Measurements from ENCODE around the gene CDK6.
"Not testable (repeated sequence)": the region's sequence is repeated elsewhere in the genome, so short reads cannot be mapped to it uniquely, and the experiment has no call there.

The CDK6 gene

DNA sequence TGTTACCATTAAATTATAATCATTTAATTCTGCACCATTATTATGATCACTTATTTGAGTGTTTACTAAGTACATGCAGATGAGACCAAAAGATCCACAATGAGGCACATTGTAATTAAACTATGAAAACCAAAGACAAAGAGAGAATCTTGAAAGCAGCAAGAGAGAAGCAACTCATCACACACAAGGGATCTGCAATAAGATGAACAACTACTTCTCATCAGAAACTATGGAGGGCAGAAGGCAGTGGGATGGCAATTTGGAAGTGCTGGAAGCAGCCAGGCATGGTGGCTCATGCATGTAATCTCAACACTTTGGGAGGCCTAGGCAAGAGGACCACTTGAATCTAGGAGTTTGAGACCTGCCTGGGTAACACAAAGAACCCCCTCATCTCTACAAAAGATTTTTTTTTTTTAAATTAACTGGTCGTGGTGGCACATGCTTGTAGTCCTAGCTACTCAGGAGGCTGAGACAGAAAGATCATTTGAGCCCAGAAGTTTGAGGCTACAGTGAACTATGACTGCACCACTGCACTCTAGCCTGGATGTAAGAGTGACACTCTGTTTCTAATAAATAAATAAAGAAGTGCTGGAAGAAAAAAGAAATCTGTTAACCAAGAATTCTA lies 47.7 kb downstream of the CDK6 start:
- DNase-seq = no peak

DNA sequence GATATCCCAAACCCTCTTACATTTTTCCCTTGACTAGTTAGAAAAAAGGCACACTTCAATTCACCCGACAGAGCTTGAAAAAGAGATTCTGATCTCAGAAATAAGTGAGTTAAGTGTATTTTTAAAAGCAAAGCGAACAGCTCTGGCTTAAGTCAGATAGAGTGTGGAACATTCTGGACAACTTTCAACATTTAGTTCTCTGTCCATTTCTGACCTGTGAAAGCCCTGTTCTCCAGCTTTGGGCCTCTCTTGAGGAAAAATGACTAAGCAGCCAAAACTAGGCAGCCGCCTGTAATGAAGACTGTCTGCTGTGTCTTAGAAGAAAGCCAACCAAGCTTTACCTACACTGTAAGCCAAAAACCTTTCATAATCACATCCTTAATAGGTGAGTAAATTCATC lies 50.5 kb downstream of the CDK6 start:
- DNase-seq = no peak

DNA sequence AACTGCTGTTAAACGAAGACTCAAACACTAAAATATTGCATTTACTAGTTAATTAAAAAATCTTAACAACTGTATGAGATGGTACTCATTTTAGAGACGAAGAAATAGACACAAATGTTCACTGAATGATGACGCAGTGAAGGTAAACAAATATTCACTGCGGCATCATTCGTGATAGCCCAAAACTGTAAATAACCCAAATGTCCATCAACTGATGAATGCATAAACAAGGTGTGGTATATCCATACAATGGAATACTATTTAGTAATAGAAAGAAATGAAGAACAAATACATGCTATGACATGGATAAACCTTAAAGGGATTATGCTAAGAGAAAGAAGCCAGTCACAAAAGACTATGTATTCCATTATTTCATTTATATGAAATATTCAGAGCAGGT lies 51.4 kb downstream of the CDK6 start:
- no peak for DNase-seq

DNA sequence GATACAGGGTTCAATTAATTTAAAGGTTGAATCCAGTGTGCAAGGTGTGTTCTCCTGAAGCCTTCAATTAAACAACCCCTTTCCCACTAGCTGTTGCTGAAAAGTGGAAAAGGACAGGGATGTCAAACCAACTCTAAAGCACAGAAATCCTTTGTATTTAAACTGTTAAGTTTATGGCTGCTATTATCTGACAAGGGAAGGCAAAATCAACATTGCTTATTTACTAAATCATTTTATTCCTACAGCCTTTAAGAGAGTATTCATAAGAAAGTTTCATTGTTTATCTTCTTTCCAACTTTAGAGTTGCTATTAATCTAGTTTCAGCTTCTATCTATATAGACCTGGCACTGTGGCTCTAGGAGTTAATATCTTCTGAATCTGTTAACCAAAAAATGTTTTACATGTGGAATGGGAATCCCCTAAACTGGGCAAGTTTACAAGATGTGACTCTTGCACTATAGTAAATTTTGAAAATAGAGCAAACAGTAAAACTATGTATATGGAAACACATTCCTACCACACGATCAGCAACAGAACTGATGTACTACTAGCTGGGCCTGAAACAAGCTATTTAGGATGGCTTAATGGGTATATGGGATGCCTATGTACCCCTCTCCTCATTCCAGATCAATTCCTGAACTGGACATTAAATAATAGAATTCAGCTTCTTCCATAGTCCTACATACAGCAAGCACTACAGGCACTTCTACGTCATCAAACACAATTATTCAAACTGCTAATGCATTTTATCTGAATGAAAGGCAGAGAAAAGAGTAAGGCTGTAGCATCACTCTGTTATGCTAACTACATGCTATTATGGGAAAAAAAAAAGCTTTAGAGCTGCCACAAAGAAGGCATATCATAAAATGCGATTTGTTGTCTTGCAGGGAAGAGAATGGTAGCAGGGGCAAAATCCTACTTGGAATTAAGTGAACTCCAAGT lies 52.8 kb downstream of the CDK6 start:
- no peak for DNase-seq

DNA sequence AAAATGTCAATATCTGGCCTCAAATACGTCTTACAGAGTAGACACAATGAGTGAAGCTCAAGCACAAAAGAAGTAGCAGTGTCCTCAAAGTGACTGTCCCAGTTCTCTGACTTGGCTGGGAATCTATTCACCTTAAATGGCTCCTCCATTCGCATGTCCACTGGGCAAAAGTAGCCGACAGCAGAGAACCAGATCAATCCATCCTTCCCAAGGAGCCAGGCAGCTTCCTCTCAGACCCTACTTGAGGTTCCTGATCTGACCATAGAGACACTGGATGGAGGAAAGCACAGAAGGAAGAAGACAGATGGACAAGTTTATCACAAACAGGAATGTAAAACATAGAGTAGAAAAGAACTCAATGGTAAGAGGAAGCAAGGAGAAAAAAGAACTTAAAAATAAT lies 53.5 kb downstream of the CDK6 start:
- no peak for DNase-seq

DNA sequence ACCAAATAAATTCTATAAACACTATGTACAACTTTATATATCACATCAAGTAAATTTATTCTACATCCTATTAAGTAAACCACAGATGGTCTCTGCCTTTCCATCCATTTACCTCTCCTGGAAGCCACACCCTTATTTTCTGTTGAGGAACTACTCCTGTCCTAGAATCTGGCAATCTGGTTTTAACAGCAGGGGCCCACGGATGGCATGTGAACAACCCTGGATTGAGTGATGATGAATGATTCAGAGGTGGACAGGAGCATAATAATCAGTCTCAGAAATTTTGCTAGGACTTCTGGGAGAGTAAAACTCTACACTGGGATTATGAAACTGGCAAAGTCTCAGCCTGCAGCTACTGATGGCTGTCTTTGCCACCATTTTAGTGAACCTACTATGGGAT lies 54.1 kb downstream of the CDK6 start:
- no peak for DNase-seq

DNA sequence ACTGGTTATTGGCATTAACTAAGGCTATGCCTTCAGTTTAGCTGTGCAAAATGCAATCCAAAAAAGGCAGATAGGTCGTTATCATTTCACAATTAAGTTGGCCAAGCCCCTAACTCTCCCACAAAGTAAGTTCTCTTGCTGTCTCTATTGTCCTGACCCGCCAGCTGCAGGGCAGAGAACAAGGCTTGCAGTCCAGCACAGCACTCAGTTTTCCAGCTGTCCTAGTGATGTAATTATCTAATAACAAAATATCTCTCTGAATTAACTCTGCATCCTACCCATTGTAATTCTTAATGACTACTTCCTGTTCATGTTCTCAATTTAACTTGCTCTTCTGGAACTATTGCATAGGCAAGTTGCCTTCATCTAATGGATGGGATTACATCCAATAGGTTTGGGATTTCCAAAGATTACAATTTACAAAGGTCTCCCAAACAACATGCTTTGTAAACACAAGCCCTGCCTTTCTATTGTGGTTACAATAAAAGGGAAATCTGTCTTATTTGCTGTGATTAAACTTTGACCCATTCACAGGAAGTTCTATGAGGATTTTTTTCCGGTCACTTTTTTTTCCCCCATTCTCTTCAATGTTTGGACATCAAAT lies 55.2 kb downstream of the CDK6 start:
- DNase-seq = no peak

DNA sequence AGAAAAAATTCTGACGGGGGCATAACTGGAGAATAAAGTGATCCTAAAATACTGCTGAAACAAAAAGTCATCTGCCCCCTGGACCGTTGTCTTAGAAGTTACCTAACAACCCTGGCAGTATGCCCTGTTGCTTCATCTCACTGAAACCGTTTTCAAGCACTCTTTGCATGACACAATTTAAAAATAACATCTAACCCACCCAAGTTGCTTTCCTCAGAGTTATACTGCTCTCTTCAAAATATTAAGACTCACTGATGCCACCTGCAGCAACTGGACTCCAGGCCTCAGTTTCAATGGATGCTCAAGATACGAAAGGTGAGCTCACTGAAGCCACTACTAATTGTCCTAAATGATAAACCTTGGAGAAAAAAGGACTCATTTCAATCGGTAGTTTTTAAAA lies 57.4 kb downstream of the CDK6 start:
- no peak for DNase-seq

DNA sequence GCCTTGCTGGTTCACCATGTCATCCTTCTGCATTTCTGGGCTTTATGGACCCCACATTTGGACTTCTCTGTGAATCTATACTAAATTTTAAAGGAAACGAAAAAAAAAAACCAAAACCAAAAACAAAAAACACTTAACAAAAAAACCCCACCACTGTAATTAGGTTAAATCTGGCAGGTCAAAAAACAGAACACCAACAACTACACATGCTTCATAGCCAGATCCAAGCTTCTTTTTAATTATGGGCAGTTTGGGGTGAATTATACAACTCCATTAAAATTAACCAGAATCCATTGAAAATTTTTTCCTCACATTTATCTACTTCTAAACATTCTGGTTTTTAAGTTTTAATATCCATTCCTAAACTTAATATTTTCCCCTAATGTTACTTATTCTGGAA lies 58.4 kb downstream of the CDK6 start:
- no peak for DNase-seq

DNA sequence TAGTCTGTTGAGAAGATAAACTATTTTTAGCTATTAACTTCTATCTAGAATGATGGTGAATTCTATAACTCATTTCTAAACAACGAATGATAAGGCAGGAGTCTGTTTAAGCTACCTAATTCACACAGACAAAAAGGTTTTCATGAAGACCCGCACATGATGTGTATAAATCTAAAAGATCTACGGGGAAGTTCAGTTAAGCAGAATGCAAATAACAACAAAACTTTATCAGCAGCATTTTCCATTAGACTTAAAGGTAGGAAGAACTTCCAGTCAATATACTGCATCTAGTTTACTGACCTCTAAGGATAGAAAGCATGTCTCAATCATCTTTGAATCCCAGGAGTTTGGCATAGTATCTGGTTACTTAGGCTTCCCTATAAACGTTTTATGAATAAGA lies 62.6 kb downstream of the CDK6 start:
- no peak for DNase-seq

DNA sequence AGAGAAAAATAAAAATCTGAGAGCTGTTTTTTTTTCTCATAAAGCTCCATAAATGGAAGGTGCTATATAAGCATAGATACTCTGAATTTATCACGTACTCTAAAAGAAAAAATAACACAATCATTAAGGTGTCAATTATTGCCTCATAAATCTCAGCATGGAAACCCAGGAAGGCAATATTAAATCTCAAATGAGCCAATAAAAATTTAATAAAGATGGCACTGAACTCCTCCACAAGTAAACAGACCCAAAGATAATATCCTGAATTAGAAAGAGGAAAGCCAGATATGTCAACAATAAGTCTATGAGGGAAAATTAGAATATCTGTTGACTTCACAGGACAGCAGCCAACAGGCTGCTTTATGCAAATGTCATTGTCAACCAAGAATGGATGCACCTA lies 66.5 kb downstream of the CDK6 start:
- no peak for DNase-seq

DNA sequence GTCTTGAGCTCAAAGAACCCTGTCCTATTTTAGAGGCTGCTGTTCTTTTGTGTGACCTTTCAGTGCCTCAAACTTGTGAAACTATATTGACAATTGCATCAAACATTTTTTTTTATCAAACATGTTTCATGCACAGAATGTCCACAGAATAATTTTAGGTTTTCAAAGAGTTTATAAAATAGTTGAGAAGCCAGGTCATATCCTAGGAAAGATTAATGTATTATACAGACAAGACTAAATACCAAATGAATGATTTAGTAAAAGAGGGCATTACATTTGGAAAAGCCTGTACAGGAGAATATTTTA lies 67.0 kb downstream of the CDK6 start:
- DNase-seq = no peak

DNA sequence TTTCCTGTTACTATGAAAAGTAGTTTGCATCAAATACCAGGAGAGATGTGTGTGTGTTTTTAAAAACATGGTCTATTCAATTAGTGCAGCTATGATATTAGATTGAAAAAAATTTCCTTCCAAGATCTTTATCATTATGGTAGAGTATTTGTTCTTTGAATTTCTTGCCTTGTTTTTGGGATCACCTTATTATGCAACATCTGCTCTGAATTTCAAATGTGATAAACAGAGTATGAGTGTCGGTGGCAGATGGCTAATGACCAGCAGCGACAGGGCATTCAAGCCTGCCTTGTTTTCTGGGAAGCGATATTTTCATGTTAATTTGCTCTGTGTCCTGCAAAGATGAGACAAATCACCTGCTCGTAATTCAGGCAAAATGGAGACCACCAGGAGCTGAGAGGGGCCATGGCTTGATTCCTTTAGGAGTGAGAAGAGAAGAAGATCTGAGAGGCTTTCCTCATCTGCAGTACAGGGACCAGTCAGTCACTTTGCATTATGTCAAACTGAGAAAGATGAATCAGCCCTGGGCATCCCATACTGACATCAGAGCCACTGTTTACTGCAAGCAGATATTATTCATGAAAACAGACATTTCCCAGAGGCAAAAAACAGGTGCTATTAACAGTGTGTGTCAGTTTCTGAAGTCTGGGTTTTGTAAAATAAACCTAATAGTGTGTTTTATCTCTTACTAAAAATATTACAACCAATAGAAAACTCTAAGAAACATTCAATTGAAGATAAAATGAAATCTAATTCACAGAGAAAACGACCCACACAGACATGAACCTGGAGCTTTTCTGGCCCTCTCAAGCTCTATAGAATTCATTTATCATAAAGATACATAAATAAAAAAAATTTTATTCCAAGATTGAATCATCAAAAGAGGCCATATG lies 67.6 kb downstream of the CDK6 start:
- DNase-seq = no peak

DNA sequence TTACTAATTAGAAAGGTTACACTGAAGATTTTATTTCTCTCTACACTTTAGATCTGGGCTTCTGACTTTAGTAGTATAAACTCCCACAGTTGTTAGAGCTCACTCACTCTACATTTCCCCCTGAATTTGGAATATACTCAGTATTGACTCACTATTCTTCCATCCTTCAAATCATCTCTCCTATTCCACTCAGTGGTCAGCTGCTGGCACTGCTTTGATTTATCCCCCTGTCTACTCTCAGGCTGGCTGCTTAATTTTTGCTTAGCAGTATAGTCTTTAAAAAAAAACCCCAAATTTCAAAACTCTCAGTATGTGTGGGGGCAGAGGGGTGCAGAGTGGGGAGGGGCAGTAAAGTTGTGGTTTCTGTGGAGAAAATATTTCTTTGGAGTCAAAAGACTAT lies 68.9 kb downstream of the CDK6 start:
- no peak for DNase-seq

DNA sequence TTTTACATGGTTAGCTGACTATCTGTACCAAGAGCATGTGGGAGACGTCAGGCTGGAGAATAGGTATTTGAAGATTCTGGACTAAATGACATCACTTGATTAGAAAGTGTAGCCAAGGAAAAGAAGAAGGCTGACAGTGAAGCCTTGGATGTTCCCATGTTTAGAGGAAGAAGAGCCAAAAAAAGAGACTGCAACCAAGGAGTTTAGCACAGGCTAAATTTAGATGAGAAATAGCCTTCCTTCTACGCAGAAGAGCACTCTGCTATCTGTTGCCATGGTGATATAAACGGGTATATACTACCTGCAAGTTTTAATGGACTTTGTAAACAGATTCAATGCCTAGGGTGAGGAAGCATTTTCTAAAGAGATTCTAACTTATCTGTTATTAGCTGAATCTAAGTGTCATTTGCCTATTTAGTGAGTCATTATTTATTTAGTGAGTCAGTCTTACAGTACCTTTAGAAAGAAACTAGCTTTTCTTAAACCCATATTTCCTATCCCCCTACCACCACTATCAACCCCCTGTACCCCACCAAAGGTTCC lies 69.8 kb downstream of the CDK6 start:
- DNase-seq = no peak

DNA sequence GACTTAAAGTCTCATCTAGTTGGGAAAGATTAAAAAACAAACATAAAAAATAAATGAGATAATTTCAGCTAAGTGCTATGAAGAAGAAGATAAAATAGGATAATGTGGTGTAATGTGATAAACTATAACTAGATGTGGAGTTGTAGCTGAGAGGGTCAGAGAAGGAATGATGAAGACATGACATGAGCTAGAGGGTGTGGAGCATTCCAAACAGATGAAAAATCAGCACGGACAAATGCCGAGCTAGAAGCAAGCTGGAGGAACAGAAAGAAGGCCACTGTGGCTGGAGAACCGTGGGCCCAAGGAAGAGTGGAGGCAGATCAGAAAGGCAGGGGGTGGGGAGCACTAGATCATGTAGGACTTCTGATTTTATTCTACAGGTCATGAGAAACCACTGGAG lies 70.6 kb downstream of the CDK6 start:
- no peak for DNase-seq

DNA sequence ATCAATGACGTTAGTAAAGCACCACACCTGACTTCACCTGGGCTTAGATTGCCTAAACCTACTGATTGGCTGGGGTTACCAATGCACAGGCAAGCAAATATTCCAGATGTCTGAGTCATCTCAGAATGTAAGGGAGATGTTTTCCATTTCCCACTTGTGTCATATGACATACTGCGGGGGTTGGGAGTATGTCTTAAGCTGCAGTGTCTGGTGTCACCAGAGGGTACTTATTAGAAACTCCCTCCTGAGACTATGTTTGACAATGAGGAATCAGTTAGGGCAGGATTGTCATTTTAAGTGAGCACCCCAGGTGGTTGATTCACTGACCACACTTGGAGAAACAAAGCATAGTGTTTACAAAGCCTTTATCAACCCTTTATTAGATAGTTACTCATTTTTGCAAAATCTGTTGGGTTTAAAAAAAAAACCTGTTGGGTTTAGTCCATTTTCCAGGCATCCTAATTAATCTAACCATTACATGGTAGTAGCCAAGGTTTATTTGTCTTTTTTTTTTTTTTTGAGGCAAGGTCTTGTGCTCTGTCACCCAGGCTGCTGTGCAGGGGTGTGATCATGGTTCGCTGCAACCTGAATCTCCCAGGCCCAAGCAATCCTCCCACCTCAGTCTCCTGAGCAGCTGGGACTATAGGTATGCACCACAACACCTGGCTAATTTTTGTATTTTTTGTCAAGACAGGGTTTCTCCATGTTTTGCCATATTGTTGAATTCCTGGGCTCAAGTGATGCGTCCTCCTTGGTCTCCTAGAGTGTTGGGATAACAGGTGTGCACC lies 72.5 kb downstream of the CDK6 start:
- no peak for DNase-seq

DNA sequence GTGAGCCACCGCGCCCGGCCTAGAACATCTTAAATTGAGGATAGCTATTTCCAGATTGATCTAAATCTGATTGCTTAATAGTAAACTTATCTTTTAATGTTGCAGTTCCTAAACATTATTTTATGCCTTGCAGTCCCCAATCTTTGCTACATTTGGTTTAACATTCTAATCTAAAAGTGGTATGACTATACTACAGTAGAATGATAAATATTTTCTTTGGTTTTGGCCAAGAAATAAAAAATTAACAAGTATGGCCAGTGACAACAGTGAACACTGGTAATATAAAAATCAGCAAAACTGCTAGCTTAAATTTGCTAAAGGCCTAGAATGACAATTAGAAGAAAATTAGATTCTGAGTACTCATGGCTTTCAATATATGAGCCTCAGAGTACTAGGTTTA lies 73.5 kb downstream of the CDK6 start:
- DNase-seq = no peak

DNA sequence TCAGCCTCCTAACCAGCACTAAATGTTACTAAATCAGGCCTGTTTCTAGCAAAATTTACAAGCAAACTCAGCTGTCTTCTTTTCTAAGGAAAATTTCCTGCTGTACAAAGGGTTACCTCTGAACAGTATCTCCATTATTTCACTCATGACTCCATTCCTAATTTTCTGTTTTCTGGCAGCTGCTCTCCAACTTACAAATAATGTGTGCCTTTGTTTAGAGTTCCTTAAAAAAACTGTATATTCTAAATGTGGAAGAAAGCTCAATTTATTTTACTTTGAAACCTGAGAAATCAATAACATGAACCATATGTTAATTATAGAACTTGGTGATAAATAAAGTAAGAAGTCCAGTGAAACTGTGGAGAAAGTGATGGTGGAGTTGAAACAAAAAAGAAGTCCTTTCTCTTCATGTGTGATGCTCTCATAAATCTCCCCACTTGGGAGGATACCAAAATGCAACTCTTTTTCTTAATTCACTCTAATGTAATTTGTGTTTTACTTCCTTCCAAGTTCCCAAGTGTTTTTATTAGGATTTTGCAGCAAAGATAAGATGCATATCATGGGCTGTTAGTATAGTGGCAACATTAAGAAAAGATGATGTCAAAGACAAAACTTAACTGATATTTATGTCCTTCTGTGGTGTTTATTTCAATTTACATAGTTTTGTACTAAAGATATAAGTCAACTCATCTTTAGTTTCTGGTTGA lies 74.8 kb downstream of the CDK6 start:
- no peak for DNase-seq

DNA sequence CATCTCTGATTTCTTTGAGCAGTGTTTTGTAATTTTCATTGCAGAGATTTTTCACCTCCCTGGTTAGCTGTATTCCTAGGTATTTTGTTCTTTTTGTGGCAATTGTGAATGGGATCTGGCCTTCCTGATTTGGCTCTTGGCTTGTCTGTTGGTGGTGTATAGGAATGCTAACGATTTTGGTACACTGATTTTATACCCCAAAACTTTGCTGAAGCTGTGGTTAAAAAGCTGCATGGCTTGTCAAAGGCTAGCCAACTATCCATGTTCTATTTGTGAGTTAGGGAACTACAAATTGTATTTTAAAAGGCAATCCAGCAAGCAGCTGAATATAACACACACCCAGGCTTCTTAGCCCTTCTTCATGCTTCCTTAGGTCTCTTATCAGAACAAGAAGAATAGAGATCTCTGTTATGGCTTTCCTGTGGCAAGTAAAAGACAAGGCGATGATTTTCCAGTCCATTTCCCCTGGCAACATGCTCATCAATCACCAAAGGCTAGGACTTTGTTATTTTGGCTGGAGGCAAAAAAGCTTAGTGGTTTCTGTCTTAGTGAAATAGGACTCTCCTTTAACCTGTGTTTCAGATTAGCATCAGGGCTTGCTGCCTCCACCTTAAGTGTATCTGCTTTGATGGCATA lies 77.5 kb downstream of the CDK6 start:
- DNase-seq = no peak

DNA sequence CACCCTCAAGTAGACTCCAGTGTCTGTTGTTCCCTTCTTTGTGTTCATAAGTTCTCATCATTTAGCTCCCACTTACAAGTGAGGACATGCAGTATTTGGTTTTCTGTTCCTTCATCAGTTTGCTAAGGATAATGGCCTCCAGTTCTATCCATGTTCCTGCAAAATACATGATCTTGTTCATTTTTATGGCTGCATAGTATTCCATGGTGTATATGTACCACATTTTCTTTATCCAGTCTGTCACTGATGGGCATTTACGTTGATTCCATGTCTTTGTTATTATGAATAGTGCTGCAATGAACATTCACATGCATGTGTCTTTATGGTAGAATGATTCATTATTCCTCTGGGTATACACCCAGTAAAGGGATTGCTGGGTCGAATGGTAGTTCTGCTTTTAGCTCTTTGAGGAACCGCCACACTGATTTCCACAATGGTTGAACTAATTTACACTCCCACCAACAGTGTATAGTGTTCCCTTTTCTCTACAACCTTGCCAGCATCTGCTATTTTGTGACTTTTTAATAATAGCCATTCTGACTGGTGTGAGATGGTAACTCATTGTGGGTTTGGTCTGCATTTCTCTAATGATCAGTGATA lies 79.0 kb downstream of the CDK6 start:
- DNase-seq = not testable (repeated sequence)

All from activated CD4-positive, alpha-beta T cell treated with anti-CD3 and anti-CD28 coated beads, Interleukin-2, amount 50 U/mL, for 1 hour (primary cell).